HCT116 (cell line): ENCODE measurements around the gene CCL14. TPM values are rescaled to one million over a fixed set of nuclear protein-coding genes. Genes with fewer than 3 reads are reported as not detected.

Experiments used
- ATAC-seq: fragments of 200-7000 bp; cut with Tn5 transposase; 2 replicates; pipeline ENCODE4 v1.9.1; 2020; ENCODE audit warnings: mild to moderate bottlenecking, moderate library complexity
- BruUV-seq: library from RNA; stranded (reverse); fragments of 400-500 nt; replicated peaks from 2 replicates; lab custom pipeline; 2021; lab: Mats Ljungman, UMichigan
- CTCF ChIA-PET: fragments of 300-600 bp; sonication (Branson Sonifier 250); formaldehyde crosslinking; loops from one replicate; lab custom pipeline; 2021; ENCODE audit warnings: antibody characterized with exemption; lab: Charles Lee
- POLR2A ChIA-PET: fragments of 300-600, 350-600 bp; sonication (Branson Sonifier 250); formaldehyde crosslinking; loops from one replicate; lab custom pipeline; 2021; ENCODE audit warnings: antibody characterized with exemption; lab: Charles Lee
- RAD21 ChIA-PET, 2 experiments: fragments of 300-600 bp; sonication (Branson Sonifier 250); formaldehyde crosslinking; loops; one replicate each; lab custom pipeline; 2023; ENCODE audit warnings: low total read pairs in 2 of 2; ENCODE audit not compliant: uncharacterized antibody in 2 of 2, unreplicated experiment in 2 of 2, low non-redundant PET in 1 of 2; lab: Charles Lee
- DNase-seq: peaks from one replicate; pipeline ENCODE4 v3.0.0-alpha.2; 2010; ENCODE audit warnings: low read depth, low spot score
- H2AFZ ChIP-seq: fragments of 200-600 bp; shearing (Covaris generic), sonication (generic); 2 replicates; pipeline ENCODE4 v1.6.1; 2017; ENCODE audit warnings: low read depth, mixed run types, mixed read lengths, antibody characterized with exemption, low read length; ENCODE audit not compliant: poor library complexity, severe bottlenecking
- H3K27ac ChIP-seq: 2 replicates; pipeline ENCODE4 v1.5.1; 2012; ENCODE audit warnings: low read depth, low read length
- H3K27me3 ChIP-seq: fragments of 200-600 bp; sonication (generic); 2 replicates; pipeline ENCODE4 v1.6.1; 2016; ENCODE audit warnings: mixed run types, low read length, mixed read lengths; ENCODE audit not compliant: insufficient read depth
- H3K36me3 ChIP-seq, 2 experiments: fragments of 200-500 bp in 1 of 2; fragments of 200-600 bp in 1 of 2; sonication (Bioruptor generic) in 1 of 2; sonication (generic) in 1 of 2; 2 replicates each; pipeline versions ENCODE4 v1.5.1 to v1.6.1; 2014 to 2016; ENCODE audit warnings: low read length in 2 of 2, inconsistent platforms in 1 of 2, mixed read lengths in 1 of 2, mixed run types in 1 of 2; ENCODE audit not compliant: insufficient read depth in 2 of 2, control insufficient read depth in 1 of 2
- H3K4me1 ChIP-seq, 2 experiments: fragments of 200-600 bp in 1 of 2; sonication (generic) in 1 of 2; 2 replicates each; pipeline versions ENCODE4 v1.5.1 to v1.6.1; 2012 to 2017; ENCODE audit warnings: low read length in 2 of 2, inconsistent platforms in 1 of 2, mild to moderate bottlenecking in 1 of 2, mixed read lengths in 1 of 2, mixed run types in 1 of 2, moderate library complexity in 1 of 2; ENCODE audit not compliant: insufficient read depth in 2 of 2, control insufficient read depth in 1 of 2
- H3K4me2 ChIP-seq: fragments of 200-600 bp; sonication (generic); 2 replicates; pipeline ENCODE4 v1.6.1; 2017; ENCODE audit warnings: mixed run types, low read length, mixed read lengths
- H3K4me3 ChIP-seq, 2 experiments: fragments of 200-600 bp in 1 of 2; sonication (generic) in 1 of 2; replicated peaks in 1 of 2; 2 replicates each; pipeline ENCODE4 v1.5.1; 2011 to 2016; ENCODE audit warnings: low read length in 2 of 2, control low read depth in 1 of 2, low read depth in 1 of 2, mild to moderate bottlenecking in 1 of 2, mixed read lengths in 1 of 2, mixed run types in 1 of 2
- H3K79me2 ChIP-seq: fragments of 200-600 bp; sonication (generic); 2 replicates; pipeline ENCODE4 v1.6.1; 2017; ENCODE audit warnings: mild to moderate bottlenecking, mixed run types, low read length, moderate library complexity, mixed read lengths; ENCODE audit not compliant: insufficient read depth
- H3K9ac ChIP-seq: fragments of 200-600 bp; sonication (generic); 2 replicates; pipeline ENCODE4 v1.6.1; 2016; ENCODE audit warnings: low read length, mixed read lengths
- H3K9me2 ChIP-seq: fragments of 200-600 bp; sonication (generic), shearing (Covaris generic); 2 replicates; pipeline ENCODE4 v1.6.1; 2017; ENCODE audit warnings: mixed run types, mild to moderate bottlenecking, moderate library complexity; ENCODE audit not compliant: insufficient read depth
- H3K9me3 ChIP-seq, 2 experiments: fragments of 200-500 bp in 1 of 2; fragments of 200-600 bp in 1 of 2; sonication (Bioruptor generic) in 1 of 2; sonication (generic) in 1 of 2; 2 replicates each; pipeline ENCODE4 v1.6.1; 2014 to 2017; ENCODE audit warnings: low read length in 2 of 2, mixed read lengths in 2 of 2, inconsistent platforms in 1 of 2, low read depth in 1 of 2, mild to moderate bottlenecking in 1 of 2, mixed run types in 1 of 2, moderate library complexity in 1 of 2; ENCODE audit not compliant: control insufficient read depth in 1 of 2, insufficient read depth in 1 of 2
- H4K20me1 ChIP-seq: fragments of 200-600 bp; sonication (generic), shearing (Covaris generic); 2 replicates; pipeline ENCODE4 v1.6.1; 2017; ENCODE audit warnings: mixed run types, mild to moderate bottlenecking, moderate library complexity; ENCODE audit not compliant: insufficient read depth
- EZH2phosphoT487 ChIP-seq: fragments of 200-600 bp; IDR thresholded peaks from 2 replicates; pipeline ENCODE4 v1.6.1; 2018; ENCODE audit warnings: antibody characterized with exemption, borderline replicate concordance
- FOSL1 ChIP-seq: IDR thresholded peaks from 2 replicates; pipeline ENCODE4 v1.6.1; 2012; ENCODE audit warnings: low read depth
- JUND ChIP-seq: IDR thresholded peaks from 2 replicates; pipeline ENCODE4 v1.6.1; 2012
- MAX ChIP-seq: IDR thresholded peaks from 2 replicates; pipeline ENCODE4 v1.6.1; 2012
- RAD21 ChIP-seq: IDR thresholded peaks from 2 replicates; pipeline ENCODE4 v1.6.1; 2012; ENCODE audit warnings: low read depth, mild to moderate bottlenecking
- SIN3A ChIP-seq: IDR thresholded peaks from 2 replicates; pipeline ENCODE4 v1.6.1; 2012; ENCODE audit warnings: low read depth
- intact Hi-C: fragments of 100-400 bp; cut with micrococcal nuclease; formaldehyde crosslinking; loops from 2 replicates; pipeline ENCODE4 v1.10.0; 2022
- total RNA-seq: library from RNA; stranded (reverse); gene quantifications from one replicate; pipeline ENCODE4 v1.2.1, GENCODE V29; 2021; ENCODE audit not compliant: unreplicated experiment
- TF ChIP-seq, protein P1 (sequence below): IDR thresholded peaks from 2 replicates; pipeline ENCODE4 v1.6.1; 2011; ENCODE audit warnings: mild to moderate bottlenecking, low read length, moderate library complexity; ENCODE audit not compliant: insufficient replicate concordance; ENCODE audit errors: extremely low read depth

Gene CCL14
- total RNA-seq, 1 experiment from 2014 or later = not detected

DNA sequence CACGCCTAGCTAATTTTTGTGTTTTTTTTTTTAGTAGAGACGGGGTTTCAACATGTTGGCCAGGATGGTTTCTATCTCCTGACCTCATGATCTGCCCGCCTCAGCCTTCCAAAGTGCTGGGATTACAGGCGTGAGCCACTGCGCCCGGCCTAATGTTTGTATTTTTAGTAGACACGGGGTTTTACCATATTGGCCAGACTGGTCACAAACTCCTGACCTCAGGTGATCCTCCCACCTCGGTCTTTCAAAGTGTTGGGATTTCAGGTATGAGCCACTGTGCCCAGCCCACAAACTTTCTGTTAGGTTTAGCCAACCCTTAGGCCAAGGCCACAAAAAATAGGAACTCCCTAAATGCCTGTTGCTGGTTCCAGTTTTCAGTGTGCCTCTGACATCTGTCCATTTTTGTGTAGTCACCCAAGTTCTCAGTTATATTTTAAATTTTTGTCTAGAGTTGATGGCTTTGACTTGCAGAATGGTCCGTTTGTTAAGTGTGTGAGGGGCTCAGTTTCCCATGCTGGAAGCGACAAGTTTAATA is 17.9 kb downstream of the CCL14 start (continued):
- TF ChIP-seq, protein P1, sequence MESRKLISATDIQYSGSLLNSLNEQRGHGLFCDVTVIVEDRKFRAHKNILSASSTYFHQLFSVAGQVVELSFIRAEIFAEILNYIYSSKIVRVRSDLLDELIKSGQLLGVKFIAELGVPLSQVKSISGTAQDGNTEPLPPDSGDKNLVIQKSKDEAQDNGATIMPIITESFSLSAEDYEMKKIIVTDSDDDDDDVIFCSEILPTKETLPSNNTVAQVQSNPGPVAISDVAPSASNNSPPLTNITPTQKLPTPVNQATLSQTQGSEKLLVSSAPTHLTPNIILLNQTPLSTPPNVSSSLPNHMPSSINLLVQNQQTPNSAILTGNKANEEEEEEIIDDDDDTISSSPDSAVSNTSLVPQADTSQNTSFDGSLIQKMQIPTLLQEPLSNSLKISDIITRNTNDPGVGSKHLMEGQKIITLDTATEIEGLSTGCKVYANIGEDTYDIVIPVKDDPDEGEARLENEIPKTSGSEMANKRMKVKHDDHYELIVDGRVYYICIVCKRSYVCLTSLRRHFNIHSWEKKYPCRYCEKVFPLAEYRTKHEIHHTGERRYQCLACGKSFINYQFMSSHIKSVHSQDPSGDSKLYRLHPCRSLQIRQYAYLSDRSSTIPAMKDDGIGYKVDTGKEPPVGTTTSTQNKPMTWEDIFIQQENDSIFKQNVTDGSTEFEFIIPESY = no peak
- TF ChIP-seq MAX (no peak), FOSL1 (no peak), RAD21 (no peak)

- H3K36me3 ChIP-seq = no peaks in the 10 kb centered on the region
- DNase-seq = no peak
- CTCF ChIA-PET = interaction anchor here (1.3 to 1.5 kb wide), 2 partner anchors 11 to 184 kb away, joined by 4 to 5 read pairs; no protein-coding TSS in a partner anchor
- intact Hi-C loops = loop anchor here (5.0 kb wide), 2 partner anchors 172 to 517 kb away; no protein-coding TSS in a partner anchor
- H4K20me1 ChIP-seq = no peaks in the 10 kb centered on the region
- no peak overlapping the region for H2AFZ ChIP-seq
- H3K27ac ChIP-seq = no peak overlapping the region
- H3K4me1 ChIP-seq = no peaks in the 10 kb centered on the region
- RAD21 ChIA-PET = no interaction called here
- H3K9me2 ChIP-seq = no peaks in the 10 kb centered on the region
- H3K27me3 ChIP-seq = no peaks in the 10 kb centered on the region
- H3K4me2 ChIP-seq = no peak overlapping the region
- TF ChIP-seq EZH2phosphoT487 = no peak
- no peak for TF ChIP-seq SIN3A
- no peak for TF ChIP-seq JUND
- TF ChIP-seq, protein P1 = no peak
- H3K4me3 ChIP-seq = no peak overlapping the region
- no peak overlapping the region for H3K9ac ChIP-seq
- POLR2A ChIA-PET = no interaction called here
- no peaks in the 10 kb centered on the region for H3K9me3 ChIP-seq
- no TSS peak for BruUV-seq
- no peaks in the 10 kb centered on the region for H3K79me2 ChIP-seq
- no peak for ATAC-seq
Measured at GRCh38 chr17:35965272-35965671, 21.3 kb downstream of the CCL14 start.
